Loucy (cell line): Measurements from ENCODE around the gene ATP8A2.

Source experiments
- EZH2phosphoT487 ChIP-seq: fragments of 200-600 bp; IDR thresholded peaks from 2 replicates; pipeline ENCODE4 v1.6.1; 2018; ENCODE audit warnings: antibody characterized with exemption, mild to moderate bottlenecking, moderate library complexity, borderline replicate concordance
- TF ChIP-seq, protein P1 (sequence below): fragments of 200-600 bp; sonication (generic); conservative IDR thresholded peaks from 2 replicates; pipeline ENCODE4 v1.5.1; 2014; ENCODE audit warnings: mild to moderate bottlenecking, antibody characterized with exemption, low read length

DNA sequence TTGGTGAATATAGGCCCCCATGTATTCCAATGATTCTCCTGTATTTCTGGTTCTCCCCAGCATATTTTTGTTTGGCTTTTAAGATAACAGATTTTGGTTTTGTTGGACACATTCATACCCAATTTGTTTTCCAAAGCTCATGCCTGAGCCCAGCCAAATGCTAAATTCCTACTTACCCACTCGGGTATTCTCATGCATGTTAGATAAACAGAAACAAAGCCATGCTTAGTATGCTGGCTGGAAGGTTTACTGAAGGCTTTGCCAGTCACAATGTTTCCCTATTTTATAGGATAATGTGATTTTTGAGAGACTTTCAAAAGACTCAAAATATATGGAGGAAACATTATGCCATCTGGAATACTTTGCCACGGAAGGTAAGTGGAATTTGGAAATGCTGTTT, 206.8 kb downstream of the ATP8A2 start:
- TF ChIP-seq, protein P1, sequence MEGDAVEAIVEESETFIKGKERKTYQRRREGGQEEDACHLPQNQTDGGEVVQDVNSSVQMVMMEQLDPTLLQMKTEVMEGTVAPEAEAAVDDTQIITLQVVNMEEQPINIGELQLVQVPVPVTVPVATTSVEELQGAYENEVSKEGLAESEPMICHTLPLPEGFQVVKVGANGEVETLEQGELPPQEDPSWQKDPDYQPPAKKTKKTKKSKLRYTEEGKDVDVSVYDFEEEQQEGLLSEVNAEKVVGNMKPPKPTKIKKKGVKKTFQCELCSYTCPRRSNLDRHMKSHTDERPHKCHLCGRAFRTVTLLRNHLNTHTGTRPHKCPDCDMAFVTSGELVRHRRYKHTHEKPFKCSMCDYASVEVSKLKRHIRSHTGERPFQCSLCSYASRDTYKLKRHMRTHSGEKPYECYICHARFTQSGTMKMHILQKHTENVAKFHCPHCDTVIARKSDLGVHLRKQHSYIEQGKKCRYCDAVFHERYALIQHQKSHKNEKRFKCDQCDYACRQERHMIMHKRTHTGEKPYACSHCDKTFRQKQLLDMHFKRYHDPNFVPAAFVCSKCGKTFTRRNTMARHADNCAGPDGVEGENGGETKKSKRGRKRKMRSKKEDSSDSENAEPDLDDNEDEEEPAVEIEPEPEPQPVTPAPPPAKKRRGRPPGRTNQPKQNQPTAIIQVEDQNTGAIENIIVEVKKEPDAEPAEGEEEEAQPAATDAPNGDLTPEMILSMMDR, result no peak
- no peak for TF ChIP-seq EZH2phosphoT487
